GM13976 (cell line): Measurements from ENCODE around the gene ATG9B.

Experiments
- DNase-seq: peaks from one replicate; pipeline ENCODE4 v3.0.0; 2012; ENCODE audit warnings: low spot score
- in situ Hi-C: fragments of 300-500 bp; cut with MboI; formaldehyde crosslinking; loops from one replicate; pipeline ENCODE4 v1.12.0; 2022; ENCODE audit warnings: low sequenced_read_pairs, mixed read lengths, inconsistent platforms; ENCODE audit not compliant: unreplicated experiment
- TF ChIP-seq, protein P1 (sequence below): IDR thresholded peaks from 2 replicates; pipeline ENCODE4 v1.5.1; 2012; ENCODE audit warnings: borderline replicate concordance, mild to moderate bottlenecking; ENCODE audit not compliant: insufficient read depth; ENCODE audit errors: extremely low read depth, missing control alignments, control extremely low read depth

The ATG9B gene, protein sequence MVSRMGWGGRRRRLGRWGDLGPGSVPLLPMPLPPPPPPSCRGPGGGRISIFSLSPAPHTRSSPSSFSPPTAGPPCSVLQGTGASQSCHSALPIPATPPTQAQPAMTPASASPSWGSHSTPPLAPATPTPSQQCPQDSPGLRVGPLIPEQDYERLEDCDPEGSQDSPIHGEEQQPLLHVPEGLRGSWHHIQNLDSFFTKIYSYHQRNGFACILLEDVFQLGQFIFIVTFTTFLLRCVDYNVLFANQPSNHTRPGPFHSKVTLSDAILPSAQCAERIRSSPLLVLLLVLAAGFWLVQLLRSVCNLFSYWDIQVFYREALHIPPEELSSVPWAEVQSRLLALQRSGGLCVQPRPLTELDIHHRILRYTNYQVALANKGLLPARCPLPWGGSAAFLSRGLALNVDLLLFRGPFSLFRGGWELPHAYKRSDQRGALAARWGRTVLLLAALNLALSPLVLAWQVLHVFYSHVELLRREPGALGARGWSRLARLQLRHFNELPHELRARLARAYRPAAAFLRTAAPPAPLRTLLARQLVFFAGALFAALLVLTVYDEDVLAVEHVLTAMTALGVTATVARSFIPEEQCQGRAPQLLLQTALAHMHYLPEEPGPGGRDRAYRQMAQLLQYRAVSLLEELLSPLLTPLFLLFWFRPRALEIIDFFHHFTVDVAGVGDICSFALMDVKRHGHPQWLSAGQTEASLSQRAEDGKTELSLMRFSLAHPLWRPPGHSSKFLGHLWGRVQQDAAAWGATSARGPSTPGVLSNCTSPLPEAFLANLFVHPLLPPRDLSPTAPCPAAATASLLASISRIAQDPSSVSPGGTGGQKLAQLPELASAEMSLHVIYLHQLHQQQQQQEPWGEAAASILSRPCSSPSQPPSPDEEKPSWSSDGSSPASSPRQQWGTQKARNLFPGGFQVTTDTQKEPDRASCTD

DNA sequence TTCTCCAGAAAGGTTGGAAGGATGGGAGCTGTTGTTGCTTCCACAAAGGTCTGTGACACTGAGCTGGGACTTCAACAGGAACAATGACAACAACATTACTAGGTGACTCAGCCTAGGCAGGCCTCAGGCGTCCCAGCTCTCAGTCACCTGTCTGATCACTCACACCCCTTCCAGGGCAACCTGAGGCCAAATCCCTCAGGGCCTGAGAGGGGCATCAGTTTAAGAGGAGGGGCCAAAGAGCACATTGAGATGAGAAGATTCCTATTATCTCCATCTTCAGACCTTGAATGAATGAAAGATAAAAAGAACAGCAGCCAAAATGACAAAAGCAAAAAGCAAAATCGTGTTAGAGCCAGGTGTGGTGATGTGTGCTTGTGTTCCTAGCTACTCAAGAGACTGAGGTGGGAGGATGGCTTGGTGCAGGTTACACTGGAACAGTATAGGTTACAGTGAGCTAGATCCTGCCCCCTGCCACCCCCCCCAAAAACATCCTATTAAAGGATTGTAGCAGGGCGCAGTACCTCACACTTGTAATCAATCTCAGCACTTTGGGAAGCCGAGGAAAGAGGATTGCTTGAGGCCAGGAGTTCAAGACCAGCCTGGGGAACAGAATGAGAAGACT is at the start of gene ATG9B:
ATG9B (minus strand) TSS at position 60 of the 622 bp plus-strand sequence. CDS start 71 bp downstream, outside the sequence.
- TF ChIP-seq, protein P1, sequence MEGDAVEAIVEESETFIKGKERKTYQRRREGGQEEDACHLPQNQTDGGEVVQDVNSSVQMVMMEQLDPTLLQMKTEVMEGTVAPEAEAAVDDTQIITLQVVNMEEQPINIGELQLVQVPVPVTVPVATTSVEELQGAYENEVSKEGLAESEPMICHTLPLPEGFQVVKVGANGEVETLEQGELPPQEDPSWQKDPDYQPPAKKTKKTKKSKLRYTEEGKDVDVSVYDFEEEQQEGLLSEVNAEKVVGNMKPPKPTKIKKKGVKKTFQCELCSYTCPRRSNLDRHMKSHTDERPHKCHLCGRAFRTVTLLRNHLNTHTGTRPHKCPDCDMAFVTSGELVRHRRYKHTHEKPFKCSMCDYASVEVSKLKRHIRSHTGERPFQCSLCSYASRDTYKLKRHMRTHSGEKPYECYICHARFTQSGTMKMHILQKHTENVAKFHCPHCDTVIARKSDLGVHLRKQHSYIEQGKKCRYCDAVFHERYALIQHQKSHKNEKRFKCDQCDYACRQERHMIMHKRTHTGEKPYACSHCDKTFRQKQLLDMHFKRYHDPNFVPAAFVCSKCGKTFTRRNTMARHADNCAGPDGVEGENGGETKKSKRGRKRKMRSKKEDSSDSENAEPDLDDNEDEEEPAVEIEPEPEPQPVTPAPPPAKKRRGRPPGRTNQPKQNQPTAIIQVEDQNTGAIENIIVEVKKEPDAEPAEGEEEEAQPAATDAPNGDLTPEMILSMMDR = no peak
- no peak for DNase-seq
- in situ Hi-C loops = no loop called here

DNA sequence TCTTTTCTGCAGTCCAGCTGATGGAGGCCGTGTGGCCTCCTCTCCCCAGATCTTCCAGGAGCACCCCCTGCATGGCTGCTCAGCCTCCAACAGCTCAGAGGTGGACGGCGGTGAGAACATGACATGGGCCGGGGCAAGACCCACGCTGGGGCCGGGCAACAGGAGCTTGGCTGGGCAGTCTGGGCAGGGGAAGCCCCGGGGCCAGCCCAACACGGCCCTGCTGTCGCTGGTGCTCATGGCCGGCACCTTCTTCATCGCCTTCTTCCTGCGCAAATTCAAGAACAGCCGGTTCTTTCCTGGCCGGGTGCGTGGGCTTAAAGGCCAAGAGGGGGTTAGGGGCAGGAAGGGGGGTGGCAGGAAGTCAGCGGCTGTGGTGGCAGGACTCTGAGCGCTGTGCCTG is 49.7 kb upstream of the ATG9B start:
- DNase-seq = no peak
- TF ChIP-seq, protein P1 = no peak
- in situ Hi-C loops = no loop called here

DNA sequence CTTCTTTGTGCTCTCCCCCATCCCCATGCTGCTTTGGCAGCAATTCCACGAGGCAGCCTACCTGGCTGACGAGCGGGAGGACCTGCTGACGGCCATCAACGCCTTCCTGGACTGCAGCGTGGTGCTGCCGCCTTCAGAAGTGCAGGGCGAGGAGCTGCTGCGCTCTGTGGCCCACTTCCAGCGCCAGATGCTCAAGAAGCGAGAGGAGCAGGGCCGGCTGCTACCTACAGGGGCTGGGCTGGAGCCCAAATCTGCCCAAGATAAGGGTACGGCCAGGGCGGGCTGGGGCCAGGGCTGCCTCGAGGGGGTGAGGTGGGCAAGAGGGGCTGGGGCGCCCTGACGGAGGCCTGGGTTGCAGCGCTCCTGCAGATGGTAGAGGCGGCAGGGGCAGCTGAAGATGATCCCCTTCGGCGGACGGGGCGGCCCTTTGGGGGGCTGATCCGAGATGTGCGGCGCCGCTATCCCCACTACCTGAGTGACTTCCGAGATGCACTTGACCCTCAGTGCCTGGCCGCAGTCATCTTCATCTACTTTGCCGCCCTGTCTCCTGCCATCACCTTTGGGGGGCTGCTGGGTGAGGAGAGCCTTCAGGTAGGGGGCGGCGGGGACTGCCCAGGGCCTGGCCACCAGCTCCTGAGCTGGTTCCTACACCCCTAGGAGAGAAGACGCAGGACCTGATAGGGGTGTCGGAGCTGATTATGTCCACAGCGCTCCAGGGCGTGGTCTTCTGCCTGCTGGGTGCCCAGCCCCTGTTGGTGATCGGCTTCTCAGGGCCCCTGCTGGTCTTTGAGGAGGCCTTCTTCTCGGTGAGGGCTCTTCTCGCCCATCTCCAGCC is 47.0 kb upstream of the ATG9B start:
- TF ChIP-seq, protein P1 = no peak
- no peak for DNase-seq
- in situ Hi-C loops = no loop called here

DNA sequence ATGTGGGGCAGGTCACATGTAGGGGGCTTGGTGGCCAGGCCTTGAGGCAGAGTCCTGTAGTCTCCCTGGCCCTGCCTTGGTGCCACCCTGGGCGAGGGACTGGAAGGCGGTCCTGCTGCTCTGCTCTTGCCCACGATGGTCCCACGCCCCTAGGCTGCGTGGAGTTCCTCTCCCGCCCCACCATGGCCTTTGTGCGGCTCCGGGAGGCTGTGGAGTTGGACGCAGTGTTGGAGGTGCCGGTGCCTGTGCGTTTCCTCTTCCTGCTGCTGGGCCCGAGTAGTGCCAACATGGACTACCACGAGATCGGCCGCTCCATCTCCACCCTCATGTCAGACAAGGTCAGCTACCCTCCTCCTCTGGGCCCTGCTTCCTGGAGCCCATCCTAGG is 46.3 kb upstream of the ATG9B start:
- in situ Hi-C loops = no loop called here
- TF ChIP-seq, protein P1 = no peak
- no peak for DNase-seq

DNA sequence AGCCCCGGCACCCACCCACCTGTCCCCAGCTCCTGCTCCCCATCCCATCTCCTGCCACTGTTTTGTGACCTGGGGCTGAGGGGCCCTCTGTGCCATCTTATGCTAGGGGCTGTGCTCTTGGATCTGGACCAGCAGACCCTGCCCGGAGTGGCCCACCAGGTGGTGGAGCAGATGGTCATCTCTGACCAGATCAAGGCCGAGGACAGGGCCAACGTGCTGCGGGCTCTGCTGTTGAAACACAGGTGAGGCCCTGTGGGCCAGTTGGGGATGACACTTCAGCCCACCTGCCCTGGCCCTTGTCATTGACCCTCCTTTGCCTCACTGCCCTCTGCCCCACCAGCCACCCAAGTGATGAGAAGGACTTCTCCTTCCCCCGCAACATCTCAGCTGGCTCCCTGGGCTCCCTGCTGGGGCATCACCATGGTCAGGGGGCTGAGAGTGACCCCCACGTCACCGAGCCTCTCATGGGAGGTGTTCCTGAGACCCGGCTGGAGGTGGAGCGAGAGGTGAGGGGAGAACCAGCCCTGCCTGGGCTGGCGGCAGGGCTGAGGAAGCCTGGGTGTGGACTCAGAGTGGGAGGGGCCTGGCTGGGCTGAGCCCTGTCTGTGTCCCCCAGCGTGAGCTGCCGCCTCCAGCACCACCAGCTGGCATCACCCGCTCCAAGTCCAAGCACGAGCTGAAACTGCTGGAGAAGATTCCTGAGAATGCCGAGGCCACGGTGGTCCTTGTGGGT is 45.7 kb upstream of the ATG9B start:
- in situ Hi-C loops = no loop called here
- TF ChIP-seq, protein P1 = no peak
- DNase-seq = no peak
